ENCODE results near the gene RTN4IP1.
A peak's percentile ranks its signal among the peaks of the same experiment; 100 is the strongest.
"Not testable (repeated sequence)": the region's sequence is repeated elsewhere in the genome, so short reads cannot be mapped to it uniquely, and the experiment has no call there.

Gene RTN4IP1

DNA sequence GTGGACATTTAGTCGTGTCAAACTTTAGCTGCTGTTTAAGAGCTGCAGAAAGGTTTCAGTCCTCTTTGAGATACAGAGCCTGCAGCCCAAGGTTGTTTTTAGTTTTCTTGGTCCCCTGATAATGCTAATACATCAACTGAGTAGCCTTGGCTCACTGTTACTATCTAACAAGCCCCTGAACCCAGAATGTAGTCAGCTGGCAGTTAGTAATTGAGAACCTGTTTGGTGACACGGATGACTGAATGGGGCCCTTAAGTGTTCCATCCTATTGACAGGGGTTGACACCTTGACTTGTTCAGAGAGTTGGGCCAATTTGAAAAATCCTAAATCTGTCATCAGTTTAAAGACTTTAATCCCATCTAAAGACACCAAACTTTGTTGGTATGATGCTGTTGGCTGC is 2.8 kb downstream of the RTN4IP1 start:
- DNase-seq, result no peak

DNA sequence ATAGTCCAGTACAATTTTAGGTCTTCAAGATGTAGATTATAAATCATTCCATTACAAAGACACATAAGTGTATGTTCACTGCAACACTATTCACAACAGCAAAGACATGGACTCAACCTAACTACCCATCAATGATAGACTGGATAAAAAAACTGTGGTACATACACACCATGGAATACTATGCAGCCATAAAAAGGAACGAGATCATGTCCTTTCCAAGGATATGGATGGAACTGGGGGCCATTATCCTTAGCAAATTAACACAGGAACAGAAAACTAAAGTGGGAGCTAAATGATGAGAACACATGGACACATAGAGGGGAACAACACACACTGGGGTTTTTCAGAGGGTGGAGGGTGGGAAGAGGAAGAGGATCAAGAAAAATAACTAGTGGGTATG is 6.3 kb downstream of the RTN4IP1 start:
- DNase-seq, result no peak

DNA sequence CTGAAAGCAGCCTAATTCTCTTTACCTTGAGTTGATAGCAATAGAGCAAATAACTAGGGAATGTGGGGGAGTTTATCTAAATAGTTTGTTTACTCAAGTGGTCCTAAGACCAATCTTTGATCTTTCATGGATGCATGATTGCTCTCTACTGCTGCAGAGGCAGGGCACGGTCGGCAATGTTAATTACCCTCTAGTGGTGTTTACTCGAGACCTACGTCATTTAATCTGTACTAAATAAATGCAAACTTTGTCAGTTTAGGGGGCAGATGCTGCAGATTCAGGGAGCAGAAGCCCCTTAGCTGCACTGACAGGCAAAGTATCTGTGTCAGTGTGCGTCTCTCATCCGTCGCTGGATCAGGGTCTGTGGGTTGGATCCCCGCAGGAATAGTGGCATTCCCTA is 6.9 kb downstream of the RTN4IP1 start:
- DNase-seq, result no peak

DNA sequence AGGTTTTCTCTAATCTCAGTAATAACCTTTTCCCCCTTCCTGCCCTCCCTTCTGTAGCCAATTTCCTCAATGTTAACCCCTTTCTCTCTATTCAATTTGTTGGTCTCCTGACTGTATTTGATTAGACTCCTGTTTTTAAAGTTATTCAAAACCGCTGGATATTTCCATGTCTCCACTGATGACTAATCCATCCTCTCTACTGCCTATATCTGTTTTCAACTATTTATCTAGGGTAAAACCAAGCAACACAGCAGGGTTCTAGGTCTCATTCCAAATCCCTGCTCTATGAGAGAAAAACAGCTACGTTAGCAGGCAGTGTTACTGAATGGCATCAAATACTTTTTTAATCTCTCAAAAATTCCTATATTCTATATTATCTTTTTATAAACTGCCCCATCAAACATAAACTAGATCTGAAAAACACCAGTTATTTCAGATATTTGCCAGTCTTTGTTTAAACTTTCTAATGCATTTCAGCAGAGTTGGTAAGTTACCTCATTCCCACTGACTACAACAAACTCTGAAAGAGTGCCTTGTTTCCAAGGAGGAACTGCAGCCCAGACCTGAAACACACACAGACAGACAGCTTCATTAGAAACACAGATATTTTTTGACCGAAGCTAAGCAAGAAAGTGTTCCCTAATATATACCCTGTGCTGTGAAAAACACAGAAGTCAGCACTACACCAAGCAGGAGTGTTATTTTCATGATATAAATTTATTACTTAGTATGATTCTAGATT is 8.2 kb downstream of the RTN4IP1 start:
- DNase-seq, result no peak

DNA sequence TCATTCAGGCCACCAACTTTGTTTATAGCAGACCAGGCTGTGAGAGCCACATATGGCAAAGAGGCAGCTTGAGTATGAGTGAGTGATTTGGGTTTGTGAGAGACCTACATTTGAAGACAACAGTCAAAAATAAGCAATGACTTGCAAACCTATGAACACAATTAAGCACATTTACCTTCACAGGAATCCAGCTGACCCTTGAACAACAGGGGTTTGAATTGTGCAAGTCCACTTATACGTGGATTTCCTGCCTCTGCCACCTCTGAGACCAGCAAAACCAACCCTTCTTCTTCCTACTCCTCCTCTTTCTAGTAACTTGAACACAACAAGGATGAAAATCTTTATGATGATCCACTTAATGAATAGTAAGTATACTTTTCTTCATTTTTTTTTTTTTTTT is 10.1 kb downstream of the RTN4IP1 start:
- no peak for DNase-seq

DNA sequence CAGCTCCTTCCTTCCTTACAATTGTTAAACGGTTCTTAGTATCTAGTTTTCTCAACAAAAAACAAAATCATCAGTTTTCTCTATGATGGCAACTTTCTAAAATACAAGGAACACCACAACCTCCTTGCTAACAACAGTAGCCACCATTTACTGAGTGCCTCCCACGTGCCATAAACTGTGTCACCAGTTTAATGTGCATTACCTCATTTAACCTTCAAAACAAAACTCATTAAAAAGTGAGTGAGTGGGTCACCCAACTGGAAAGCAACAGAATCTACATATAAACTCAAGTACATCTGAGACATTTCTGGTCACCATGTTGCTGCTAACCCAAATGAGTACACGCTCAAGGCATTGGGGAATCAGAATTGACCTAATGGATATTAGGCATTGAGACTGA is 11.0 kb downstream of the RTN4IP1 start:
- no peak for DNase-seq

DNA sequence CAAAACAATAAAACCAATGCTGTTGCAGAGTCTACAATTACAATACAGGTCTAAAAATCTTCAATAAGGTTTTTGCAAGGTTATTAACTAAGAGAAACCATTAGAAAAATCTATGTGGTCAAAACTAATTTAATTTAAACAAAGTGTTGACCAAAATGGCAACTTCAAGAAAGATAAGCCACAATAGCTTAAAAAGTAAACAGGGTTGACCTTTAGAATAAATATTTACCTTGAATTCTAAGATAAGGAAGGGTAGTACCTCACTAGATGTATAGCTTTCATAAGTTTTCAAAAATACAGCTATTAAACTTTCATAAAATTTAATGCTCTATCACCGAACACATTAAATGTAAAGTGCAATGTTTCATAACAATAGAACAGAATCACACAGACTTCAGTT is 11.4 kb downstream of the RTN4IP1 start:
- no peak for DNase-seq

DNA sequence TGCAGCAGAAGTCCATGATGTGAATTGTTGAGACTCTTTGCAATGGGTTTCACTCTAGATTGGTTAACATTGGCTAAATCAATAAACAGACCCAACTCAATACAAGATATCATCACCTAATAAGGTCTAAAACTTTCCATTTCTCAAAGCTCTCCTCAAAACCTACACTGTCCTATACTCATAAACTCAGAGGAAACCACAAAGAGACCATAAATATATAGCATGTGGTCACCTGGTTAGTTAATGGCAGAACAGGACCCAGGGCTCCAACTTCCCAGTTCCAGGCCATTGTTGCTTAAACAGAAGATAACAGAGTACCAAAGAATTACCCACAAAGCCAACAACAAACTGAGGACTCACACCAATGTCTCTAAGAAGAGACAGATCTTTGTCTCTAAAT is 12.0 kb downstream of the RTN4IP1 start:
- no peak for DNase-seq

DNA sequence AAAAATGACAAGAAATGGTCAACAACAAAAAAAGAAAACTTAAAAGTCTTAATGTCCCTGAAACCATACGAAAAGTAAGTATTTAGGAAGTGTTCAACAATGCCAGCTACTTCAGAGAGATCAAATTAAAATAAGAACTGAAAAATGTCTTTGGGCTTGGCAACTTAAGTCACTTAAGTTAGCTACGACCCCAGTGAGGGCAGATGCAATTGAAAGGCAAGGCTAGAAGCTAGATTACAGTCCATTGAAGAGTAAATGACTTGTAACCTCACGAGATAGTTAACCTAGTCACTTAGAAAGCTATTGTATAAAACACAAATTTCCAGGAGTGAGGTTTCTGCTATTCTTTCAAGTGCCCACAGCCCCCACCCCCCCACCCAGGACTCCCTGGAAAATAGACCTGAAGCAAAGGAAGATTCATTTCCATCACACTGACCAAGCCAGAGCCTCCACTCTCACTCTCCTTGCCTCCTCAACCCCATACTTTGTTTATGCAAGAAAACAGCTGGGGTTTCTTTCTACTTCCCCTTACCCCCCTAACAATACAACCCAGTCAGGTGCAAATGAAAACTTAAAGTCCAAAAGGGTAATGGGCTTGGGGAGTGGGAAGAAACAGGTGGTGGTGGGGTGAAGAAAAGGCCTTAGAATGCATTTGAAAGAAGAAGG is 14.6 kb downstream of the RTN4IP1 start:
- no peak for DNase-seq

DNA sequence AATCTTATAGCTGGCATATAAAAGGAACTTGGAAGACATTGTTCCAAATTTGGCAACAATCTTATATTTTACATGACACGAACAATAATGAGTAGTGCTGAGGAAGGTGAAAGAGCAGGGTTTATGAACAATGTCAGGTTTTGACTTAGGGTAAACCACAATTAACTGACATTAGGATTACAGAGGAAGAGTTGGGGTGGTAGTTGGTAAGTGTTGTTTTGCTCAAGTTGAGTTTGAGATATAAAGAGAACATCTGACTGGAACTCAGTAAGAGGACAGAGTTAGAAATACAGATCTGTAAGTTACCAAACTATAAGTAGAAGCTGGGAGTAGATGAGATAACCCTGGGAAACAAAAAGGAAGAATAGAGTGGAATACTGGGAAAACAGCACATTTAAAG is 15.1 kb downstream of the RTN4IP1 start:
- DNase-seq, result no peak

DNA sequence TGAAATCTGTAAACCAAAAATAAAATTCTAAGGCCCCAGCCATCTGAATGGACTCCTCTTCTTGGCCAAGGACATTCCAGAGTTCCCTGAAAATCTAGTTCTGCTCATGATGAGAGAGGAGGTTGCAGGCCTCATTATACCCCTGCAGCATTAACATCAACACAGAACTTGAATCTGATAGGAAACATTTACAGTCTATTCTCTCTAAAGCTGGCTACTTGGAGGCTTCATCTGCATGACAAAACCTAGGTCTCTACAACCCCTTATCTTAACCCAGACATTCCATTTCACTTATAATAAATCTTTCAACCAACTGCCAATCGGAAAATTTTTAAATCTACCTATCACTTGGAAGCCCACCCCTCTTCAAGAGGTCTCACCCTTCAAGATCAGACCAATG is 15.7 kb downstream of the RTN4IP1 start:
- no peak for DNase-seq

DNA sequence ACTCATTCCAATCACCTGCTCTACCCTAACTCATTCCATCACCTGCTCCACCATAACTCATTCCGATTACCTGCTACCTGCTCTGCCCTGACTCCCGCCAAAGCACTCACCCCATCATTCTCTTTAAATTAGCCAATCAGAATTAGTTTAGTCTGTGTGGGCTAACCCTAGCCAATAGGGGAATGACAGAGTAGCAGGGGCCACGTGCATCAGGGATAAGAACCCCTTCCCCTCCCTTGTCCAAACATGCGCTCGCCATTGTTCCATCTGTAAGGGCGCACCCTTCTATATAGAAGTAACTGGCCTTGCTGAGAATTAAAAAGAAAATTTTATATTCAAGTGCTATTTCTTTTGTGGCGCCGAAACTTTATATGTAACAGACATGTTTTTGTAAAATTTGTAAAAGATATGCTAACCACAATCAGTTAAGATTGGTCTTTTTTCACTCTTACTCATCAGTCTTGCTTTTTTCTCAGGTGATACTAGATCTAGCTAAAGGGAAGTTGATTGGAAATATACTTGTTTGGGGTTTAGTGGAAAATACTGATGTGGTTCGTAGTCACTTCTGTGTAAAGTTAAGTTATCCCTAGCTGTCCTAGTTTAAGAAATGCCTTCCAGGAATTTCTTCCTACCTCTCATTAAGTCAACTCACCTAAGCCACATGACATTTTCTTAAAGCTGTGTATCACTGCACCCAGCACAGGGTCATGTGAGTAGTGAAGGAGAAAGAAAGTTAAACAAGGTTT is 16.5 kb downstream of the RTN4IP1 start:
- DNase-seq, result no peak

DNA sequence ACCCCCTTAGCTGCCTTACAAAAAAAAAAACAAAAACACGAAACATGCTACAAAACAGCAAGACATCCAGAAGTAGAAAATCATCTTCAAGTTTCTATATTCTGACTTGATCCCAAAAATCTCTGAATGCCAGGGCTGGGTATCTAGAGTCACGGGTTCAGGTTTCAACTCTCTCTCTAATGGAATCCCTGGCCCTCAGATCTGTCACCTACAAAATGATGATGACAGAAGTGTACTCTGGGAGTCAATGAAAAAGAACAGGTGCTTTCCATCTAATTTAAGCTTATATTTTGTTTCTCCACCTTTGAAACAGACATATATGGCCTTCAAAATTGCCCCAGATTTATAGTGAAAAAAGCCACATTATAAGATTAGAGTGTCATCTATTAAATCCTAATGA is 18.3 kb downstream of the RTN4IP1 start:
- no peak for DNase-seq

DNA sequence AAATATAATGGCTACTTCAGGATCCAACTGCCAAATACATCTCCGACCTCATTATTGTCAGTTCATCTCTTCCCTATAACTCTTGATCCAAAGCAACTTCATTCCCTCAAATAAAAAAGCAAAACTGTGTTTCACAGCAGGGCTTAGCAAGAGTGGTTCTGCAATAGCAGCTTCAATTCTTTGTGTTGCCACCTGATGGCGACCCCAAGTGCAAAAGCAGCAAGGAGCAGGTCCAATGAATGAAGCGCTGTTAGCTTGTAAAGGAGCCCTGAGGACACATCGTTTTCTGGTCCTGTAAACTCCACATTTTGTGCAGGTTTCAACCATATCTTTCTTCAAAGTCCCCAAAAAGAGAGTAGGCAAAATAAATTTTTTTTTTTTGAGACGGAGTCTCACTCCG is 19.6 kb downstream of the RTN4IP1 start:
- peak; percentile 17 for DNase-seq

DNA sequence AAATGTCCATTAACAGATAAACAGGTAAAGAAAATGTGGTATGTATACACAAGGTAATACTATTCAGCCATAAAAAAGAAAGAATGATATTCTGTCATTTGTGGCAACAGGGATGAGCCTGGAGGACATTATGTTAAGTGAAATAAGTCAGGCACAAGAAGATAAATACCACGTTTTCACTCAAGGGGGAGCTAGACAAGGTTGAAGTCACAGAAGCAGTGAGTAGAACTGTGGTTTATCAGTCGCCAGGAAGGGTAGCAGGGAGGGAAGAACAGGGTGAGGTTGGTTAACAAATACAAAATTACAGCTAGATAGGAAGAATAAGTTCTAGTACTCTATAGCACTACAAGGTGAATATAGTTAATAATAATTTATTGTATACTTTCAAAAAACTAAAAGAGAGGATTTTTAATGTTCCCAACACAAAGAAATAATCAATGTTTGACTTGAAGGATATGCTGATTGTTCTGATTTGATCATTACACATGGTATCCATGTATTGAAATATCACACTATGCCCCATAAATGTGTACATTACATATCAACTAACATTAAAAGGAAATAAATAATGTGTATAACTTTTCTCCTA is 21.1 kb downstream of the RTN4IP1 start:
- DNase-seq, result peak; percentile 35

DNA sequence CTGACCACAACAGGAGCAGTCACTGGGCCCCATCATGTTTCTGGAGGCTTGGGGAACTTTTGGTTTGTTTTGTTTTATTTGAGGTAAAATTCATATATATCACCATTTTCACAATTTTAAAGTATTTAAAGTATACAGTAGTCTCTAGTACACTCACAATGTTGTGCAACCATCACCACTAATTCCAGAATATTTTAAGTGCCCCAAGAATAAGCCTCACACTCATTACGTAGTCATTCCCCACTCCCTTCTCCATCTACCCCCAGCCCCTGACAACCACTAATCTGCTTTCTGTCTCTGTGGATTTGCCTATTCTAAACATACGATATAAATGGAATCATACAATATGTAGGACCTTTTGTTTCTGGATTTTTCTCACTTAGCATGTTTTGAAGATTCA is 29.0 kb downstream of the RTN4IP1 start:
- no peak for DNase-seq

DNA sequence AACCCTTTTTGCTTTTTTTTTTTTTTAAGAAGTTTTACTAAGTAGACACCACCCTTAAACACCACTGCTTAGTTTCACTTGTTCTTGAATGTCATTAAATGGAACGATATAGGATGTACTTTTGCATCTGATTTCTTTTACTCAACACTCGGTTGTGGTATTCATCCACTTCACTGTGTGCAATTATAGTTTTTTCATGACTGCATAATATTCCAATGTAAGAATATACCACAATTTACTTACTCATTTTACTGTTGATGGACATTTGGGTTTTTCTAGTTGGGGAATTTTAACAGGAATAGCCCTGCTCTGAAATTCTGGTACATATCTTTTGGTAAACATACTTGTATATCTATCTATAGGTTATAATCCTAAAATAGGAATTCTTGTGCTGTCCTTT is 29.9 kb downstream of the RTN4IP1 start:
- no peak for DNase-seq

DNA sequence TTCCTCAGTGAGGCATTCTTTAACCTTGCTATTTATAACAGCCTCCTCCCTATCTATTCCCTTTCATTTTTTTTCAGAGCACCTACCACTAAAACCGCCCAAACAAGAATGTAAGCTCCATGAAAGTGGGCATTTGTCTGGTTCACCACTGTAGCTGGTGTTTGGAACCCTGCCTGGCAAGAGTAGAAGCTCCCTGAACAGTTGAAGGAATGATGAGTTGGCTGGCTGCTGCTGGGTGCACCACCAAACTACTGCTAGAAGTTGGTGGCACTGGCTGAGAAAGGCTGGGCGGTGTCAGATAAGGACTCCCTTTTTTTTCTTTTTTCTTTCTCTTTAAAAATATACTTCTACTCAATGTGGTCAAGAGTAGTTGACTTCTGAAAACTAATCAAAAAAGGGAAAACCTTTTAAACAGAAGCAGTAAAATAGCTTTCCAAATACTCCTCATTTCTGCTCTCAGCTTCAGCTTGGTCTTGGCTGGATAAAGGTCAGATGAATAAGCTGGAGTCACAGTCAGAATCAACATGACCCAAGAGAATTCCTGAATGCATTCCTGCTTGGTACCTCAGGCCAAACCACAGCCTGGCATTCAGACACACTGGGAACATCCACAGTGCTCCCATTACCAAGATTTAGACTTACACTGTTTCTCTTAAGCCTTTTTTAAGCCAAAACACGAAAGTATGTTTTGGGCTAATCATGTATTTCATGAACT is 38.0 kb downstream of the RTN4IP1 start:
- no peak for DNase-seq

DNA sequence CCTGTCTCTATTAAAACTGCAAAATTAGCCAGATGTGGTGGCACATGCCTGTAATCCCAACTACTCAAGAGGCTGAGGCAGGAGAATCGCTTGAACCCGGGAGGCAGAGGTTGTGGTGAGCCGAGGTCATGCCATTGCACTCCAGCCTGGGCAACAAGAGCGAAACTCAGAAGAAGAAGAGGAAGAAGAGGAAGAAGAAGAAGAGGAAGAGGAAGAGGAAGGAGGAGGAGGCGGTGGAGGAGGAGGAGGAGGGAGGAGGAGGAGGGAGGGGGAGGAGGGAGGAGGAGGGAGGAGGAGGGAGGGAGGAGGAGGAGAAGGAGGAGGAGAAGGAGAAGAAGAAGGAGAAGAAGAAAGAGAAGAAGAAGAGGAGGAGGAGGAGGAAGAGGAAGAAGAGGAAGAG is 40.4 kb downstream of the RTN4IP1 start:
- DNase-seq, result not testable (repeated sequence)

DNA sequence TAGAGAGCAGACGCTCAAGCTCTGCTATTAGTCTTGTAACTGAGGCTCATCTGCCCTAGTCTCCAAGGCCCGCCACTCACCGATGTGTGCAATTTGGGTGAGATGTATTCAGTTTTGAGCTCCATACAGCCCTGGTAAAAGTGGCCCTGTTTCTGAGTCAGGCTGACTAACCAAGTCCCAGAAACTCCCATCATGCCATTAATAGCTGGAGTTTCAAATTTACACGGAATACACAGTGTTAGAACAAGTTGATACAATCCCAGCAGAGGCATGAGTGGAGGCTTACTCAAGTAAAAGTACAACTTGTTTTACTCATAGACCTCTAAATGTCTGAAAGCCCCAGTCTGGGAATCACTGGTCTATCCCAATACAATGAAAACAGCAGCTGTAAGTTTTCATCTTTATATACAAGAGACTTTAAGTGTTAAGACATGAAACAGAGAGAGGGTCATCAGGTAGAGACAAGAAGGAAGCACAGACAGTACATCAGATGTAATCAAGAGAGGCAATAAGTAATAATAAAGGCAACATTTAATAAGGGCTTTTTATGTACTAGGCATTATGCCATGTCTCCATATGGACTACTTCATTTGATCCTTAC is 42.4 kb downstream of the RTN4IP1 start:
- no peak for DNase-seq

DNA sequence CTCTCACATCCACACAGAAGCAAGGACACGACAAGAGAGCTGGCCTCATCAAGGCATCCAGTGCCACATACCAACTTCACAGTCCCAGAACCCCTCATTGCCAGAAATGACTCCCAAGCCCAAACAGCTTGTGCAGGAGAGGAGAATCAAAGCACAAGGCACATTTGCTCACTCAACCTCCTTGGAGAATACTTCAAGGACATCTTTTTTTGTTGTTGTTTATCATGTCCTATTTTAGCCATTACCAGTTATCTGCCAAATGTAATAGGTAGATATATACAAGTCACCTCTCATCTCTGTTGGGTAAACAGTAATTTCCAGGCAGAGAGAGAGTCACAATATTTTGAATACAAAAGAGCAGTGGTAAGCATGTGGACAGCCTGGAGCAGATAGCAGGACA is 47.8 kb downstream of the RTN4IP1 start:
- no peak for DNase-seq

DNA sequence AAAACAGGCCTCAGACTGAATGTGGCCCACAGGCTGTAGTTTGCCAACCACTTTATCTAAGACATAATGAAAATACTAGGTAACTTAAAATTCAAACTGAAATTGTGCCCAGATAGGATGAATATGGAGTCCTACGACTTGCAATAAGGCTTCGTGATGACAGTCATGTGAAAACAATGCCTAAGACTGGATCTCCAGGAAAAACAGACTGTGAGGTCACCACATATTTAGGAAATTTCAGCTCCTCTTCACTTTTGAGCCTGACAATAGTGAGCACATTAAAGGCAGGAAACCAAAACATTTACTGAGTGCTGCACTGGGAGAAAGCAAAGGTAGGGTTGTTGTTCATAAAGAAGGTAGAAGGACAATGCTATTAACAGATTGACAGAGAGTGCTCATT is 50.0 kb downstream of the RTN4IP1 start:
- no peak for DNase-seq

Data from NCI-H1092 (cell line).